K562 (cell line): Measurements from ENCODE around the gene EPB41L3.

Experiments
- ATF2 ChIP-seq: sonication (generic); formaldehyde crosslinking; IDR thresholded peaks from 2 replicates; pipeline ENCODE4 v1.8.1; 2022; ENCODE audit warnings: missing genetic modification reagents
- BMI1 ChIP-seq: fragments of 150-350 bp; IDR thresholded peaks from 2 replicates; pipeline ENCODE4 v1.6.1; 2014; ENCODE audit warnings: low read length
- CREM ChIP-seq: IDR thresholded peaks from 2 replicates; pipeline ENCODE4 v1.6.1; 2014; ENCODE audit warnings: antibody characterized with exemption, low read depth
- CTCF ChIP-seq, 3 experiments: IDR thresholded peaks in 2 of 3; conservative IDR thresholded peaks in 1 of 3; 2 replicates each; pipeline ENCODE4 v1.5.1; 2011 to 2012; ENCODE audit warnings: low read length in 3 of 3, mild to moderate bottlenecking in 3 of 3, control low read depth in 2 of 3, improper control_type of control experiment in 1 of 3, inconsistent platforms in 1 of 3, low read depth in 1 of 3, mixed read lengths in 1 of 3, moderate library complexity in 1 of 3; ENCODE audit not compliant: insufficient read depth in 2 of 3
- KDM4B ChIP-seq, 2 experiments: fragments of 450-650 bp in 1 of 2; sonication (generic) in 1 of 2; IDR thresholded peaks; 2 replicates each; pipeline ENCODE4 v1.6.1; 2016 to 2017; ENCODE audit warnings: borderline replicate concordance in 2 of 2, antibody characterized with exemption in 1 of 2, low read depth in 1 of 2, mild to moderate bottlenecking in 1 of 2
- MYNN ChIP-seq, 2 experiments: sonication (generic); formaldehyde crosslinking in 1 of 2; IDR thresholded peaks; 2 replicates each; pipeline versions ENCODE4 v1.5.0 to v1.6.1; 2016 to 2020; ENCODE audit warnings: antibody characterized with exemption in 1 of 2, missing genetic modification reagents in 1 of 2
- SIN3B ChIP-seq: fragments of 450-650 bp; IDR thresholded peaks from 2 replicates; pipeline ENCODE4 v1.6.1; 2017; ENCODE audit warnings: low read depth, mild to moderate bottlenecking, moderate library complexity
- SLC30A9 ChIP-seq: fragments of 250-450 bp; sonication (Bioruptor Pico); IDR thresholded peaks from 2 replicates; pipeline ENCODE4 v1.8.0; 2022; ENCODE audit warnings: mild to moderate bottlenecking, moderate library complexity
- TFAP4 ChIP-seq: sonication (generic); formaldehyde crosslinking; IDR thresholded peaks from 2 replicates; pipeline ENCODE4 v1.8.0; 2022; ENCODE audit warnings: missing genetic modification reagents, mild to moderate bottlenecking, moderate library complexity, borderline replicate concordance
- ZHX1 ChIP-seq: fragments of 150-350 bp; conservative IDR thresholded peaks from 2 replicates; pipeline ENCODE4 v1.6.1; 2014; ENCODE audit warnings: low read length
- ZKSCAN1 ChIP-seq: fragments of 150-350 bp; IDR thresholded peaks from 2 replicates; pipeline ENCODE4 v1.6.1; 2016; ENCODE audit warnings: low read depth, low read length
- ZNF146 ChIP-seq: IDR thresholded peaks from one replicate; pipeline ENCODE4 v1.6.1; 2018; ENCODE audit warnings: missing compliant biosample characterization; ENCODE audit not compliant: unreplicated experiment
- ZNF431 ChIP-seq: sonication (generic); formaldehyde crosslinking; IDR thresholded peaks from 2 replicates; pipeline ENCODE4 v1.8.0; 2022; ENCODE audit warnings: mild to moderate bottlenecking, missing genetic modification reagents
- ZNF639 ChIP-seq, 2 experiments: fragments of 200-800 bp in 1 of 2; sonication (Bioruptor generic) in 1 of 2; sonication (generic) in 1 of 2; formaldehyde crosslinking in 1 of 2; IDR thresholded peaks in 1 of 2; conservative IDR thresholded peaks in 1 of 2; 2 replicates each; pipeline versions ENCODE4 v1.5.0 to v1.6.1; 2016 to 2020; ENCODE audit warnings: missing compliant biosample characterization in 1 of 2, missing genetic modification characterization in 1 of 2, missing genetic modification reagents in 1 of 2

- TF ChIP-seq CREM: no peak
- no peak for TF ChIP-seq ZHX1
- no peak for TF ChIP-seq SIN3B
- no peak for TF ChIP-seq ZNF431
- no peak for TF ChIP-seq ZNF639 (CRISPR knock-in tag; conservative IDR thresholded peaks at IDR 0.05 in 1 of 2, IDR thresholded peaks at IDR 0.05 in 1 of 2)
- no peak for TF ChIP-seq ZKSCAN1
- TF ChIP-seq BMI1: no peak
- no peak for TF ChIP-seq MYNN (IDR thresholded peaks at IDR 0.05)
- TF ChIP-seq MYNN (CRISPR knock-in tag; IDR thresholded peaks at IDR 0.05): no peak
- no peak for TF ChIP-seq TFAP4
- no peak for TF ChIP-seq KDM4B (IDR thresholded peaks at IDR 0.05; ENCODE audit: borderline replicate concordance in 2 of 2, low read depth in 1 of 2)
- no peak for TF ChIP-seq ZNF146 (CRISPR knock-in tag)
- no peak for TF ChIP-seq CTCF (IDR thresholded peaks at IDR 0.05 in 2 of 3, conservative IDR thresholded peaks at IDR 0.05 in 1 of 3; ENCODE audit: insufficient read depth in 2 of 3, low read depth in 1 of 3, low read length in 3 of 3)
- TF ChIP-seq ATF2: no peak
- TF ChIP-seq SLC30A9 (CRISPR knock-in tag): no peak
Observed at GRCh38 chr18:5478261-5478660, 65.5 kb downstream of the EPB41L3 start.
